ENCODE results near the gene PPP2R3B.

PPP2R3B gene

GRCh38 chrX:397575-397974 is 10.9 kb upstream of the PPP2R3B start:
- H3K4me3 ChIP-seq (ENCODE audit: low read length) = no peak overlapping the region
- H3K36me3 ChIP-seq (replicated peaks; ENCODE audit: low read depth, low read length) = no peaks in the 10 kb centered on the region
- H3K79me2 ChIP-seq (ENCODE audit: low read length) = no peaks in the 10 kb centered on the region
- no peaks in the 10 kb centered on the region for H4K20me1 ChIP-seq (ENCODE audit: insufficient read depth, low read length)
- no peak for TF ChIP-seq EZH2phosphoT487 (IDR thresholded peaks at IDR 0.05; ENCODE audit: low read depth)
- no peak for TF ChIP-seq CTCF (IDR thresholded peaks at IDR 0.05; ENCODE audit: low read depth, low read length)
- H3K27ac ChIP-seq (ENCODE audit: low read length) = no peak overlapping the region
- H3K9me3 ChIP-seq (ENCODE audit: insufficient read depth, low read length) = no peaks in the 10 kb centered on the region
- H3K27me3 ChIP-seq (ENCODE audit: low read depth, low read length) = no peaks in the 10 kb centered on the region
- H2AFZ ChIP-seq (ENCODE audit: low read depth, low read length) = no peak overlapping the region
- H3K4me2 ChIP-seq (ENCODE audit: low read length) = no peak overlapping the region
- no peak overlapping the region for H3K9ac ChIP-seq (ENCODE audit: low read length)
- H3K4me1 ChIP-seq (ENCODE audit: low read length) = no peaks in the 10 kb centered on the region

GRCh38 chrX:394830-395229 is 8.1 kb upstream of the PPP2R3B start:
- Histone ChIP-seq H3K36me3 (replicated peaks; ENCODE audit: low read depth, low read length) (no peaks in the 10 kb centered on the region), H3K9ac (ENCODE audit: low read length) (no peak overlapping the region), H3K4me1 (ENCODE audit: low read length) (no peaks in the 10 kb centered on the region), H3K4me3 (ENCODE audit: low read length) (no peak overlapping the region), H2AFZ (ENCODE audit: low read depth, low read length) (no peak overlapping the region), H3K4me2 (ENCODE audit: low read length) (no peak overlapping the region), H3K27me3 (ENCODE audit: low read depth, low read length) (no peaks in the 10 kb centered on the region), H4K20me1 (ENCODE audit: insufficient read depth, low read length) (no peaks in the 10 kb centered on the region), H3K79me2 (ENCODE audit: low read length) (no peaks in the 10 kb centered on the region), H3K9me3 (ENCODE audit: insufficient read depth, low read length) (no peaks in the 10 kb centered on the region), H3K27ac (ENCODE audit: low read length) (no peak overlapping the region)
- TF ChIP-seq CTCF (IDR thresholded peaks at IDR 0.05; ENCODE audit: low read depth, low read length) = no peak
- TF ChIP-seq EZH2phosphoT487 (IDR thresholded peaks at IDR 0.05; ENCODE audit: low read depth) = no peak

GRCh38 chrX:392575-392846 is 5.8 kb upstream of the PPP2R3B start:
- H3K27ac ChIP-seq (ENCODE audit: low read length) = no peak overlapping the region
- H3K4me1 ChIP-seq (ENCODE audit: low read length) = 0 out of 2 replicates have a peak, but pooled peaks cover 3% of the 10 kb centered on the region
- no peaks in the 10 kb centered on the region for H4K20me1 ChIP-seq (ENCODE audit: insufficient read depth, low read length)
- H3K9me3 ChIP-seq (ENCODE audit: insufficient read depth, low read length) = no peaks in the 10 kb centered on the region
- H3K79me2 ChIP-seq (ENCODE audit: low read length) = peaks cover 5% of the 10 kb centered on the region; the same call in 1 of the 2 replicates
- no peak overlapping the region for H3K4me3 ChIP-seq (ENCODE audit: low read length)
- no peaks in the 10 kb centered on the region for H3K27me3 ChIP-seq (ENCODE audit: low read depth, low read length)
- no peaks in the 10 kb centered on the region for H3K36me3 ChIP-seq (replicated peaks; ENCODE audit: low read depth, low read length)
- no peak overlapping the region for H3K4me2 ChIP-seq (ENCODE audit: low read length)
- H3K9ac ChIP-seq (ENCODE audit: low read length) = no peak overlapping the region
- no peak overlapping the region for H2AFZ ChIP-seq (ENCODE audit: low read depth, low read length)
- TF ChIP-seq EZH2phosphoT487 (IDR thresholded peaks at IDR 0.05; ENCODE audit: low read depth) (no peak), CTCF (IDR thresholded peaks at IDR 0.05; ENCODE audit: low read depth, low read length) (no peak)

GRCh38 chrX:391717-392574 is 5.2 kb upstream of the PPP2R3B start:
- H2AFZ ChIP-seq (ENCODE audit: low read depth, low read length) = no peak overlapping the region
- no peak overlapping the region for H3K4me3 ChIP-seq (ENCODE audit: low read length)
- H3K27ac ChIP-seq (ENCODE audit: low read length) = no peak overlapping the region
- no peaks in the 10 kb centered on the region for H4K20me1 ChIP-seq (ENCODE audit: insufficient read depth, low read length)
- no peak overlapping the region for H3K4me2 ChIP-seq (ENCODE audit: low read length)
- no peaks in the 10 kb centered on the region for H3K9me3 ChIP-seq (ENCODE audit: insufficient read depth, low read length)
- H3K9ac ChIP-seq (ENCODE audit: low read length) = no peak overlapping the region
- peaks cover 5% of the 10 kb centered on the region; the same call in 1 of the 2 replicates for H3K79me2 ChIP-seq (ENCODE audit: low read length)
- H3K4me1 ChIP-seq (ENCODE audit: low read length) = 0 out of 2 replicates have a peak, but pooled peaks cover 3% of the 10 kb centered on the region
- TF ChIP-seq EZH2phosphoT487 (IDR thresholded peaks at IDR 0.05; ENCODE audit: low read depth) (no peak), CTCF (IDR thresholded peaks at IDR 0.05; ENCODE audit: low read depth, low read length) (no peak)
- H3K36me3 ChIP-seq (replicated peaks; ENCODE audit: low read depth, low read length) = no peaks in the 10 kb centered on the region
- no peaks in the 10 kb centered on the region for H3K27me3 ChIP-seq (ENCODE audit: low read depth, low read length)
